COLO668 (cell line): ENCODE results near the gene CNPY1.
"Not testable (repeated sequence)": the region's sequence is repeated elsewhere in the genome, so short reads cannot be mapped to it uniquely, and the experiment has no call there.

Source experiments
- DNase-seq: peaks from one replicate; lab custom pipeline; 2025; ENCODE audit not compliant: unreplicated experiment; lab: John Stamatoyannopoulos, UW

CNPY1 gene

GRCh38 chr7:155579565-155579964 lies 33.2 kb upstream of the CNPY1 start:
- DNase-seq: no peak

- DNase-seq: no peak
Measured at GRCh38 chr7:155578016-155578415, 31.7 kb upstream of the CNPY1 start.

- no peak for DNase-seq
Measured at GRCh38 chr7:155577509-155577905, 31.1 kb upstream of the CNPY1 start.

GRCh38 chr7:155576900-155577508 lies 30.6 kb upstream of the CNPY1 start:
- DNase-seq: no peak

- no peak for DNase-seq
Measured at GRCh38 chr7:155576416-155576815, 30.1 kb upstream of the CNPY1 start.

- no peak for DNase-seq
Measured at GRCh38 chr7:155574556-155575290, 28.4 kb upstream of the CNPY1 start.

GRCh38 chr7:155571581-155572345 lies 25.4 kb upstream of the CNPY1 start:
- DNase-seq: no peak

GRCh38 chr7:155570991-155571390 lies 24.6 kb upstream of the CNPY1 start:
- no peak for DNase-seq

GRCh38 chr7:155570171-155570958 lies 24.0 kb upstream of the CNPY1 start:
- peak; percentile 16 for DNase-seq

- no peak for DNase-seq
Measured at GRCh38 chr7:155569681-155570080, 23.3 kb upstream of the CNPY1 start.

- DNase-seq: no peak
Measured at GRCh38 chr7:155568842-155569494, 22.6 kb upstream of the CNPY1 start.

- no peak for DNase-seq
Measured at GRCh38 chr7:155568333-155568660, 21.9 kb upstream of the CNPY1 start.

GRCh38 chr7:155567646-155568332 lies 21.4 kb upstream of the CNPY1 start:
- no peak for DNase-seq

GRCh38 chr7:155566011-155566836 lies 19.9 kb upstream of the CNPY1 start:
- no peak for DNase-seq

GRCh38 chr7:155565596-155565995 lies 19.2 kb upstream of the CNPY1 start:
- DNase-seq: no peak

GRCh38 chr7:155562976-155563375 lies 16.6 kb upstream of the CNPY1 start:
- DNase-seq: not testable (repeated sequence)

- DNase-seq: no peak
Measured at GRCh38 chr7:155562106-155562505, 15.7 kb upstream of the CNPY1 start.

- DNase-seq: no peak
Measured at GRCh38 chr7:155560982-155561686, 14.8 kb upstream of the CNPY1 start.
